Transverse colon (tissue), 4 donors: ENCODE data around the gene MYOZ2. TPM values are rescaled to one million over a fixed set of nuclear protein-coding genes. Genes with fewer than 3 reads are reported as not detected.

Experiments
- DNase-seq: peaks from one replicate; pipeline ENCODE4 v3.0.0-alpha.2; 2019
- H3K27ac ChIP-seq, 4 donors: fragments of 200-600 bp; sonication (generic); 2 replicates each; pipeline ENCODE4 v1.5.1; 2016 to 2018; ENCODE audit warnings: inconsistent platforms in 4 of 4
- H3K27me3 ChIP-seq: fragments of 200-600 bp; sonication (generic); 2 replicates; pipeline ENCODE4 v1.5.1; 2017; ENCODE audit warnings: inconsistent platforms
- H3K36me3 ChIP-seq, 4 donors: fragments of 200-600 bp; sonication (generic); 2 replicates each; pipeline ENCODE4 v1.5.1; 2017 to 2019; ENCODE audit warnings: inconsistent platforms in 4 of 4
- H3K4me1 ChIP-seq, 4 donors: fragments of 200-600 bp; sonication (generic); 2 replicates each; pipeline ENCODE4 v1.5.1; 2017 to 2020; ENCODE audit warnings: inconsistent platforms in 4 of 4
- H3K4me3 ChIP-seq, 4 donors: fragments of 200-600 bp; sonication (generic); 1 replicate in 1 of 4; 2 replicates in 3 of 4; pipeline versions ENCODE4 v1.5.1 to v1.6.1; 2017 to 2019; ENCODE audit warnings: inconsistent platforms in 4 of 4
- H3K9me3 ChIP-seq, 2 donors: fragments of 200-600 bp; sonication (generic); 2 replicates each; pipeline ENCODE4 v1.5.1; 2017 to 2019; ENCODE audit warnings: inconsistent platforms in 2 of 2
- CTCF ChIP-seq, 5 experiments: fragments of 200-600 bp in 3 of 5; fragments of 450-650 bp in 2 of 5; sonication (generic) in 3 of 5; IDR thresholded peaks; 1 replicate in 2 of 5; 2 replicates in 3 of 5; pipeline ENCODE4 v1.5.1; 2016 to 2017; ENCODE audit warnings: antibody characterized with exemption in 5 of 5, inconsistent platforms in 3 of 5, mild to moderate bottlenecking in 2 of 5, moderate library complexity in 1 of 5
- EP300 ChIP-seq: sonication (generic); formaldehyde crosslinking; IDR thresholded peaks from one replicate; pipeline ENCODE4 v1.6.1; 2017; ENCODE audit warnings: antibody characterized with exemption, low read depth
- POLR2A ChIP-seq: fragments of 450-650 bp; IDR thresholded peaks from one replicate; pipeline ENCODE4 v1.6.1; 2016; ENCODE audit warnings: antibody characterized with exemption, mild to moderate bottlenecking, moderate library complexity
- POLR2AphosphoS5 ChIP-seq, 3 donors: sonication (generic); formaldehyde crosslinking; IDR thresholded peaks; one replicate each; pipeline ENCODE4 v1.6.1; 2016; ENCODE audit warnings: antibody characterized with exemption in 3 of 3
- WGBS, 2 donors: methylation state at CpG; one replicate each; pipeline ENCODE4 v1.1.5; 2018; ENCODE audit warnings: low coverage in 1 of 2; 5-methylcytosine and 5-hydroxymethylcytosine counted together
- in situ Hi-C, 4 donors: fragments of 200-750 bp; cut with MboI; loops; one replicate each; pipeline versions ENCODE4 v1.15.0 to v1.15.1; 2017; ENCODE audit warnings: low sequenced_read_pairs in 3 of 4, low pct_ligation_motif_present in 1 of 4, low pct_unique_long_range_greater_than_20kb in 1 of 4
- intact Hi-C: fragments of 100-400 bp; cut with DNase I; formaldehyde crosslinking; loops from one replicate; pipeline ENCODE4 v1.15.1; 2023; ENCODE audit warnings: low total_unique reads
- total RNA-seq, 4 donors: library from RNA; depleted of rRNA; stranded (reverse); fragments of >200 nt; gene quantifications; one replicate each; pipeline ENCODE4 v1.1.0, GENCODE V29; 2016

Gene MYOZ2
- total RNA-seq, 4 donors from 2014 or later, result 0.27 to 0.32 TPM; not detected in 2

GRCh38 chr4:119116925-119117900 is 18.4 kb upstream of the MYOZ2 start:
- Histone ChIP-seq H3K27ac (no peak overlapping the region), H3K27me3 (no peaks in the 10 kb centered on the region), H3K36me3 (no peaks in the 10 kb centered on the region), H3K9me3 (no peaks in the 10 kb centered on the region), H3K4me3 (no peak overlapping the region), H3K4me1 (peaks cover 0 to 14% (median 2%) of the 10 kb centered on the region in 4 donors)
- WGBS, 2 donors, result 71% methylated on average over 3 of the region's 3 CpGs
- no peak for DNase-seq
- intact Hi-C loops (no loop called here), in situ Hi-C loops (no loop called here)
- no peak for TF ChIP-seq POLR2A
- no peak for TF ChIP-seq EP300
- TF ChIP-seq POLR2AphosphoS5 (IDR thresholded peaks at IDR 0.05), result no peak
- TF ChIP-seq CTCF (IDR thresholded peaks at IDR 0.05), result no peak

- no peak for DNase-seq
- TF ChIP-seq POLR2A, result no peak
- no peak for TF ChIP-seq CTCF (IDR thresholded peaks at IDR 0.05)
- TF ChIP-seq EP300, result no peak
- no peak for TF ChIP-seq POLR2AphosphoS5 (IDR thresholded peaks at IDR 0.05)
- H3K4me1 ChIP-seq, result peaks cover 0 to 7% (median 0%) of the 10 kb centered on the region in 4 donors
- no peak overlapping the region for H3K27ac ChIP-seq
- intact Hi-C loops (no loop called here), in situ Hi-C loops (no loop called here)
- no peaks in the 10 kb centered on the region for H3K9me3 ChIP-seq
- no peaks in the 10 kb centered on the region for H3K27me3 ChIP-seq
- H3K4me3 ChIP-seq, result no peak overlapping the region
- H3K36me3 ChIP-seq, result no peaks in the 10 kb centered on the region
- WGBS, 2 donors, result 68 to 71% methylated on average over 2 of the region's 2 CpGs
Measured at GRCh38 chr4:119118397-119118796, 17.2 kb upstream of the MYOZ2 start.

GRCh38 chr4:119124352-119124751 is 11.3 kb upstream of the MYOZ2 start:
- Histone ChIP-seq H3K27me3 (no peaks in the 10 kb centered on the region), H3K36me3 (no peaks in the 10 kb centered on the region), H3K27ac (no peak overlapping the region), H3K4me3 (no peak overlapping the region), H3K9me3 (no peaks in the 10 kb centered on the region), H3K4me1 (no peaks in the 10 kb centered on the region)
- TF ChIP-seq EP300, result no peak
- TF ChIP-seq CTCF (IDR thresholded peaks at IDR 0.05), result no peak
- TF ChIP-seq POLR2A, result no peak
- TF ChIP-seq POLR2AphosphoS5 (IDR thresholded peaks at IDR 0.05), result no peak
- no peak for DNase-seq
- intact Hi-C loops (no loop called here), in situ Hi-C loops (no loop called here)

- in situ Hi-C loops, result no loop called here
- Histone ChIP-seq H3K27ac (no peak overlapping the region), H3K36me3 (no peaks in the 10 kb centered on the region), H3K9me3 (no peaks in the 10 kb centered on the region), H3K27me3 (no peaks in the 10 kb centered on the region), H3K4me1 (no peaks in the 10 kb centered on the region), H3K4me3 (no peak overlapping the region)
- intact Hi-C loops, result no loop called here
- no peak for DNase-seq
- TF ChIP-seq POLR2A (no peak), POLR2AphosphoS5 (IDR thresholded peaks at IDR 0.05) (no peak), CTCF (IDR thresholded peaks at IDR 0.05) (no peak), EP300 (no peak)
Measured at GRCh38 chr4:119125931-119126330, 9.7 kb upstream of the MYOZ2 start.
